Measurements from ENCODE around the gene SCGB1D2. TPM values are rescaled to one million over a fixed set of nuclear protein-coding genes. Genes with fewer than 3 reads are reported as not detected.

The SCGB1D2 gene
- total and polyA plus RNA-seq, 2 experiments from 2014 or later: not detected

GRCh38 chr11:62245271-62245753 lies 3.3 kb downstream of the SCGB1D2 start:
- no peaks in the 10 kb centered on the region for H3K79me2 ChIP-seq (ENCODE audit: insufficient read depth)
- no peaks in the 10 kb centered on the region for H3K9me2 ChIP-seq (ENCODE audit: insufficient read depth)
- H4K20me1 ChIP-seq (ENCODE audit: insufficient read depth): no peaks in the 10 kb centered on the region
- no peak overlapping the region for H2AFZ ChIP-seq
- TF ChIP-seq EZH2 (IDR thresholded peaks at IDR 0.05; ENCODE audit: insufficient read depth, poor library complexity, severe bottlenecking) (no peak), EZH2phosphoT487 (IDR thresholded peaks at IDR 0.05; ENCODE audit: insufficient read depth, low read depth) (no peak)
- no peak overlapping the region for H3K27ac ChIP-seq
- WGBS, 2 experiments (ENCODE audit: low coverage in 1 of 2, low lambda C conversion rate in 2 of 2, missing lambda C conversion rate in 2 of 2): 1 to 6% methylated on average over 6 of the region's 6 CpGs
- H3K4me2 ChIP-seq (ENCODE audit: unreplicated experiment): no peak overlapping the region
- no peaks in the 10 kb centered on the region for H3F3A ChIP-seq (ENCODE audit: insufficient read depth)
- no peaks in the 10 kb centered on the region for H3K4me1 ChIP-seq (ENCODE audit: insufficient read depth)
- in situ Hi-C loops (cut with MboI): no loop called here
- no peaks in the 10 kb centered on the region for H3K36me3 ChIP-seq (ENCODE audit: low read depth)
- H3K9ac ChIP-seq: no peak overlapping the region
- peak; percentile 37 for DNase-seq
- H3K27me3 ChIP-seq (replicated peaks; ENCODE audit: insufficient read depth): no peaks in the 10 kb centered on the region
- no peaks in the 10 kb centered on the region for H3K9me3 ChIP-seq (ENCODE audit: low read depth)
- H3K4me3 ChIP-seq: no peak overlapping the region

GRCh38 chr11:62251698-62252097 lies 9.7 kb downstream of the SCGB1D2 start:
- Histone ChIP-seq H3K36me3 (ENCODE audit: low read depth) (no peaks in the 10 kb centered on the region), H3K27me3 (replicated peaks; ENCODE audit: insufficient read depth) (no peaks in the 10 kb centered on the region), H4K20me1 (ENCODE audit: insufficient read depth) (no peaks in the 10 kb centered on the region), H3K9me2 (ENCODE audit: insufficient read depth) (no peaks in the 10 kb centered on the region), H3F3A (ENCODE audit: insufficient read depth) (no peaks in the 10 kb centered on the region), H3K9ac (no peak overlapping the region), H2AFZ (no peak overlapping the region), H3K4me1 (ENCODE audit: insufficient read depth) (no peaks in the 10 kb centered on the region), H3K4me3 (no peak overlapping the region), H3K79me2 (ENCODE audit: insufficient read depth) (no peaks in the 10 kb centered on the region), H3K4me2 (ENCODE audit: unreplicated experiment) (no peak overlapping the region), H3K27ac (no peak overlapping the region), H3K9me3 (ENCODE audit: low read depth) (no peaks in the 10 kb centered on the region)
- no peak for TF ChIP-seq EZH2 (IDR thresholded peaks at IDR 0.05; ENCODE audit: insufficient read depth, poor library complexity, severe bottlenecking)
- no peak for TF ChIP-seq EZH2phosphoT487 (IDR thresholded peaks at IDR 0.05; ENCODE audit: insufficient read depth, low read depth)
- in situ Hi-C loops (cut with MboI): no loop called here
- no peak for DNase-seq
- 10 to 15% methylated on average over 4 of the region's 4 CpGs for WGBS, 2 experiments (ENCODE audit: low coverage in 1 of 2, low lambda C conversion rate in 2 of 2, missing lambda C conversion rate in 2 of 2)

DNA sequence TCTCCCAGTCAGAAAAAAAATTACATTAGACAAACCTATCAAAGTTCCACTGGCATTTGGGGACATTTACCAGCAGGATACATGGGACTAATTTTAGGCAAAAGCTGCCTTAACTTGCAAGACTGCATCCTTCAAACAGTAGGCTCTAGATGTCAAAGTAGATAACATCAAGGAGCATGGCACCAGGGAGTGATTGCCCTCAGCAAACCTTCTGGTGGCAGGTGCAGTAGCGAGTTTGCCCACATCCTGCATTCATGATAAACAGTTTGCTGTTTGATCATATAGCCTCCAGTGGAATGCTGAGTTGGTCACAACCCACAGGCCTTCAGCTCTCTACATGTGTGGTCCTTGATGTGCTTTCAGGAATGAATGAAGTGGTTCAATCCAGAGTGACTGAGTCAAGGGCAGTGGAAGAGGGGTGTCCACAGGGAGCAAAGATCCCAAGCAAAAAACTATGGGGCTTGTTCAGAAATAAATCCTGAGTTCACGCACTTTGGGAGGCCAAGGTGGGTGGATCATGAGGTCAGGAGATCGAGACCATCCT lies 12.0 kb downstream of the SCGB1D2 start:
- Histone ChIP-seq H3K9me3 (ENCODE audit: low read depth) (no peaks in the 10 kb centered on the region), H4K20me1 (ENCODE audit: insufficient read depth) (no peaks in the 10 kb centered on the region), H3K9me2 (ENCODE audit: insufficient read depth) (no peaks in the 10 kb centered on the region), H3K9ac (no peak overlapping the region), H3K4me3 (no peak overlapping the region), H3K27me3 (replicated peaks; ENCODE audit: insufficient read depth) (no peaks in the 10 kb centered on the region), H3F3A (ENCODE audit: insufficient read depth) (no peaks in the 10 kb centered on the region), H3K36me3 (ENCODE audit: low read depth) (no peaks in the 10 kb centered on the region), H3K79me2 (ENCODE audit: insufficient read depth) (no peaks in the 10 kb centered on the region), H3K27ac (no peak overlapping the region), H3K4me2 (ENCODE audit: unreplicated experiment) (no peak overlapping the region), H3K4me1 (ENCODE audit: insufficient read depth) (no peaks in the 10 kb centered on the region), H2AFZ (no peak overlapping the region)
- in situ Hi-C loops (cut with MboI): no loop called here
- WGBS, 2 experiments (ENCODE audit: low coverage in 1 of 2, low lambda C conversion rate in 2 of 2, missing lambda C conversion rate in 2 of 2): 47 to 53% methylated on average over 3 of the region's 3 CpGs
- TF ChIP-seq EZH2 (IDR thresholded peaks at IDR 0.05; ENCODE audit: insufficient read depth, poor library complexity, severe bottlenecking) (no peak), EZH2phosphoT487 (IDR thresholded peaks at IDR 0.05; ENCODE audit: insufficient read depth, low read depth) (no peak)
- no peak for DNase-seq

- TF ChIP-seq EZH2 (IDR thresholded peaks at IDR 0.05; ENCODE audit: insufficient read depth, poor library complexity, severe bottlenecking) (no peak), EZH2phosphoT487 (IDR thresholded peaks at IDR 0.05; ENCODE audit: insufficient read depth, low read depth) (no peak)
- Histone ChIP-seq H3K9me3 (ENCODE audit: low read depth) (no peaks in the 10 kb centered on the region), H3K79me2 (ENCODE audit: insufficient read depth) (no peaks in the 10 kb centered on the region), H3K36me3 (ENCODE audit: low read depth) (no peaks in the 10 kb centered on the region), H2AFZ (no peak overlapping the region), H3K9me2 (ENCODE audit: insufficient read depth) (no peaks in the 10 kb centered on the region), H3K9ac (no peak overlapping the region), H3K4me2 (ENCODE audit: unreplicated experiment) (no peak overlapping the region), H3K4me1 (ENCODE audit: insufficient read depth) (no peaks in the 10 kb centered on the region), H3K27me3 (replicated peaks; ENCODE audit: insufficient read depth) (no peaks in the 10 kb centered on the region), H3F3A (ENCODE audit: insufficient read depth) (no peaks in the 10 kb centered on the region), H3K27ac (no peak overlapping the region), H4K20me1 (ENCODE audit: insufficient read depth) (no peaks in the 10 kb centered on the region), H3K4me3 (no peak overlapping the region)
- in situ Hi-C loops (cut with MboI): no loop called here
- WGBS, 2 experiments (ENCODE audit: low coverage in 1 of 2, low lambda C conversion rate in 2 of 2, missing lambda C conversion rate in 2 of 2): 28 to 35% methylated on average over 2 of the region's 2 CpGs
- DNase-seq: peak; percentile 34
Measured at GRCh38 chr11:62256281-62256680, 14.2 kb downstream of the SCGB1D2 start.

Measured in GM23248 (cell line).